Posterior vena cava (tissue), 2 donors: ENCODE measurements around the gene SIAH3. TPM values are rescaled to one million over a fixed set of nuclear protein-coding genes. Genes with fewer than 3 reads are reported as not detected.
"Not testable (repeated sequence)": the region's sequence is repeated elsewhere in the genome, so short reads cannot be mapped to it uniquely, and the experiment has no call there.

Experiments
- DNase-seq: peaks from one replicate; pipeline ENCODE4 v3.0.0-alpha.2; 2020; ENCODE audit warnings: low spot score
- intact Hi-C, 2 donors: fragments of 100-400 bp; cut with DNase I; formaldehyde crosslinking; loops; one replicate each; pipeline versions ENCODE4 v1.14.1 to v1.14.2; 2022 to 2023
- total RNA-seq, 2 donors: library from RNA; stranded (reverse); fragmentation: NEBNext Ultra II Directional; extraction: Animal tissue kit (Norgen Biotek cat#: 25700); gene quantifications; one replicate each; pipeline ENCODE4 v1.2.1, GENCODE V29; 2021
- donor health status: DM: yes; HTN: yes; CAD: no.
- donor health status: DM: yes; HTN: yes; CAD: no.

SIAH3 gene
- total RNA-seq, 2 donors from 2014 or later = 0.05 TPM; not detected in 1

DNA sequence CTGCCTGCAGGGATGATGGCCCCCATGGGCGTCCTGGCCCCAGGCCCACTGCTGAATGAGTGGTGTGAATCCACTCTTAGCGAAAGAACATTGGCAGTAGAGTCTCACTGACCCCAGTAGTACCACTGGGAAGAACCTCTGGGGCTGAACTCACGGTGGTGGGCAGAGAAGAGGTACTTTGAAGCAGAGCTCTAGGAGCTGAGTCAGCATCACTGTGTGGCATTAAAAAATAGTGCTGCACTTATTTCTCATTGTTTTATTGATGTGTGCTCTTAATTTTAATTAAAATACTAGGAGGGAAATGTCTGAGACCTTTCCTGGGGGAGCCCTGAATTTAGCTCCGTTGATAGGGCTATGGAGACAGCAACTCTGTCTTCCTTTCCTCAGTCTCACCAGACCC lies 88.1 kb downstream of the SIAH3 start:
- intact Hi-C loops = no loop called here

DNA sequence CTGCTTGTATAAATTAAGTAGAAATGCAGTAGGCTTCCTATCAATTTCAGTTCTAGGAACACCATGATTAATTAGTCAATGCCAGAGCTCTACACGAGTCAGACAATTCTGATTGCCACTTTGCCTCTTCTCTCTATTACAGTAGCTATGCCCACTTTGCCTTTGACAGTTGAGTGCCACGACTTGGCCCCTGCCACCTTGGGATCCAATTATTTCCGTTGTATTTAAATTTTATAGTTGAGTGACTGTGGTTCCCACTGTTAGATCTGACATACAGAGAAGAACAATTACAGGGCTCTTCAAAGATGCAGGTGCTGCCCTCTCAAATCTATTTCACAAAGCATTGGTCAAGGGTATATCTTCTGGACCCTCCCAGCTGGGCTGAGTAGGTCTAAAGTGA lies 94.0 kb downstream of the SIAH3 start:
- DNase-seq, intact Hi-C loops: not testable (repeated sequence)

More for the DNA sequence above, 88.1 kb downstream of the SIAH3 start:
- DNase-seq = no peak

DNA sequence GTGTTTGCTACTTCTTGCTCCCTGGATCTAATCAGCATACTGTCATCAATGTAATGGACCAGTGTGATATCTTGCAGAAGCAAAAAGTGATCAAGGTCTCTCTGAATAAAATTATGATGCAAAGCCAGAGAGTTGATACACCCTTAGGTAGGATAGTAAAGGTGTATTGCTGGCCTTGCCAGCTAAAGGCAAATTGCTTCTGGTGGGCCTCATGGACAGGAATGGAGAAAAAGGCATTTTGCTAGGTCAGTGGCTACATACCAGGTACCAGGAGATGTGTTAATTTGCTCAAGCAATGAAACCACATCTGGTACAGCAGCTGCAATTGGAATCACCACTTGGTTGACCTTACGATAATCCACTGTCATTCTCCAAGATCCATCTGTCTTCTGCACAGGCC lies 95.1 kb downstream of the SIAH3 start:
- intact Hi-C loops, DNase-seq: not testable (repeated sequence)

DNA sequence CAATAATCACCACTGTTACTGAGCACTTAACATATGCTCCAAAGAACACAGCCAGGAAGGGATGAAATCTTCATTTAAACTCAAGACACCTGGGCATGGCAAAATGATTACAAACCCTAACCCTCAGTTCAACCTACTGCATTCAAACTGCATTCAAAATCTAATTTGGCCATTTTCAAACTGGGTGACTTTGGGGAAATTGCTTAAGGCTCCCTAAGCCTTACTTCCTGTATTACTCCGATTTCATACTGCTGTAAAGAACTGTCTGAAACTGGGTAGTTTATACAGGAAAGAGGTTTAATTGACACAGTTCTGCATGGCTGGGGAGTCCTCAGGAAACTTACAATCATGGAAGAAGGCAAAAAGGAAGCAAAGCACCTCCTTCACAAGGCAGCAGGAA lies 99.0 kb downstream of the SIAH3 start:
- intact Hi-C loops = no loop called here
- no peak for DNase-seq

DNA sequence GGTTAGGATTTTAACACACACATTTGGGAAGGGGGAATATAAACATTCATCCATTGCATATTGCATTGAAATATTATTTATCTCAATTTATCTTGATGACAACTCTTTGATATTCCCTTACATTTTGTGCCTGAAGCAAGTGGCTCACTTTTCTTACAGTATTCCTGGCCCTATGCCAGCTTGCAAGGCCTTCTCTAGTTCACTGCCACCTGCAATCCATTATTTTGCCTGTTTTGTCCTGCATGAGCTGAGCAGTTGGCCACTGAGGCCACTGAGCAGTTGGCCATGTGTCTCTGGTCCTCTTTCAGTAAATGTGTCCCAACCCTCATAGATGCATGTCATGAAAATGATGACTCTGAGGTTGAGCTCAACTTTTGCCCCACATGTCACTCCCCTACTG lies 99.7 kb downstream of the SIAH3 start:
- intact Hi-C loops = no loop called here
- DNase-seq = no peak

DNA sequence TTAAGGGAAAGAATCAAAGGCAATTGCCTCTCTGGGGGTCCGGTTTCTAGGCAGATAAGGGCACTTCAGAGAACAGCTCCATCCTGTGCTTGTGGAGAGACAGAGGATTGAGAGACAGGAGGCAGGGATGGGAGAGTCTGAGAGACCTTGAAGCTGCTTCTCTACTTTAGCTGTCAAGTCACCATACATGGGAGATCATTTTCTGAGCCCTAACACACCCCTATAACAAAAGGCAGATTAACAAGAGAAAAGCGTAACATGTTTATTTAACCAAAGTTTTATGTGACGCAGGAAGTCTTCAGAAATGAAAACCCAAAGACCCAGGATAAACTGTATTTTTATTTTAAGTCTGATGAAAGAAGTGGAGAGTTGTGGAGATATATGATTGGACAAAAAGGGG lies 101.0 kb downstream of the SIAH3 start:
- DNase-seq = no peak
- intact Hi-C loops = no loop called here

DNA sequence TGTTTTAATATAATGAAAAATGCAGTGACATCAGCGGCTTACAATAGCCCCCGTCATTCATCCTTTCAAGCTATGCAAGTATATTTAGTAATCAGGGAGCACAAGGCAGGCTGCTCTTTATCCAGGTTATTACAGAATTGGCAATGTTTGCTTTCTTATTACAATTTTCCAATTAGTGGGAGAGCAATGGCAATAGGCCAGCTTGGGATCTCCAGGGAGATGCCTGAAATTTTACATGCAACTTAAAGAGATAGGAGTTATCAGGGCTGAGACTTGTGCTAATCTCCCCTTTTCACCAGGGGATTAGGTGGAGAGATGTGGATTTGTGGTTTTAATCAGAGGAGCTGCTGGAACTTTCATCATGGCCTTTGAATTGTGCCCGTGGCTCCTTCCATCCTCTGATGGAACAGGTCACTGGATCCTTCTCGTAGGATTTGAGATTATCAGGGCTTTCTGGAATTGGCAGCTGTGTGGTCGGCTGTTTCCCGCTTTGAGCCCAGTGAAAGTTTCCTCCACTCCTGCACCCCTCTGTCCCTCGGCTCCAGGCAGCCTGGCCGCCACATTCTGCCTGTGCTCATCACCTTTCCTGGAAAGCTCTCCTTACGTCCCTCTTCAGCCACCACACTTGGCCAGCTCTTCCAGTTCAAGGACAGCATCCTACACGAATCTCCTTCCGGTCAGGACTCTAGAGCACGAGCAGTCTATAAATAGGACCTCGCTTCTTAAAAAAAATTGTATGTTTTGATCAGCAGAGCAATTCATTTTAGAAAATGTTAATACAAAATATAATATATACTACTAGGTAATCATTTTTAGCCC lies 102.4 kb downstream of the SIAH3 start:
- intact Hi-C loops = no loop called here

DNA sequence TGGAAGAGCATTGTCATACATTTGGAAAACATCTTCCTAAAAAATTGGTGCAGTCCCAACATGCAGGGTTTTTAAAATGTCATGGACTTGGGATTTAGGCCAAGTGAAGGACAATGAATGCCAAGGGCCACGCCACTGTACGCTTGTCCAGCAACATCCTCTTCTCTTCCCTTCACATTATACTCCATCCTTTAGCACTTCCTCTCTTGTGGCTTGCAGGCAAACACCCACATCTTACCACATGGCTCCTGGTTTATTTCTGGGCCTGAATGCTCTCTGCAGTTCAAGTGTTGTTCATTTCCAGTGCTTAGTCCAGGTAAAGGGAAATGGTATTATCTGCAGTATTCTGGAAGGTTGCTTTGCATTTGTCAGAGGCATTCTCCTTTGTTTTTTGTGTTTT lies 104.5 kb downstream of the SIAH3 start:
- no peak for DNase-seq
- intact Hi-C loops = no loop called here

More for the DNA sequence above, 102.4 kb downstream of the SIAH3 start:
- no peak for DNase-seq

DNA sequence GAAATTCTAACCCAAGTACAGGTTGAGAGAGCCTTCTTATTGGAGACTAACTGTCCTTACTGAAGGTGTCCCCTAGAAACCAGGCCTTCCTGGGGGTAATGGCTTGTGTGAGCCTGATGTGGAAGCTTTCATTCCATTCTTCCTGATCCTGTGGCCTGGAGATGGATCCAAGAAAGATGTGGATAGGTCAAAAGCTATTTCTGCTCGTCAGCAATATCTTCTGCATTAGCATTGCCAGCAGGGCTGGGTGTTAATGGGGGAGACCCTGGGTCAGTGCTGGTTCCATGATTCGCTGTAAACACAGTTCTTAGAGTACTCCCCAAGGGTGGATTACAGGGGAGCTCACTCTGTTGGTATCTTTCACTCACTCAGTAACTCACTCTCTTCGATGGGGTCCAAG lies 106.6 kb downstream of the SIAH3 start:
- DNase-seq = no peak
- intact Hi-C loops = no loop called here

DNA sequence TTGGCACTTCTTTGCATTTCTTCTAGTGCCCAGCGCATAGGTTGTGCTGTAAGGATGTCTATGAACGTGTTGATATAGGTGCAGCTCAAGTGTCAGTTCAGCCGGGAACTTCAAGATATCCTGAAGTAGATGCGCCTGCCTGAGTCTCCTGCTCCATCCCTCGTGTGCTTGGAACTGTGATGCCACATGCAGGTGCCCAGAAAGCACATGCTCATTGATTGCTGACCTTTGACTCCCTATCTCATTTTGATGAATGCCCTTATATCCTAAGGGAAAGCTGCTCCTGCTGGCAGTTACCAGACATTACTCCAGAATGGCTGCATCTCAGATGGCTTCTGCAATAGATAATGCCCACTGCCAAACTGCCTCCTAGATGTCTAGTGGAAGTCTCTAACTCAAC lies 108.6 kb downstream of the SIAH3 start:
- intact Hi-C loops = no loop called here
- DNase-seq = no peak

DNA sequence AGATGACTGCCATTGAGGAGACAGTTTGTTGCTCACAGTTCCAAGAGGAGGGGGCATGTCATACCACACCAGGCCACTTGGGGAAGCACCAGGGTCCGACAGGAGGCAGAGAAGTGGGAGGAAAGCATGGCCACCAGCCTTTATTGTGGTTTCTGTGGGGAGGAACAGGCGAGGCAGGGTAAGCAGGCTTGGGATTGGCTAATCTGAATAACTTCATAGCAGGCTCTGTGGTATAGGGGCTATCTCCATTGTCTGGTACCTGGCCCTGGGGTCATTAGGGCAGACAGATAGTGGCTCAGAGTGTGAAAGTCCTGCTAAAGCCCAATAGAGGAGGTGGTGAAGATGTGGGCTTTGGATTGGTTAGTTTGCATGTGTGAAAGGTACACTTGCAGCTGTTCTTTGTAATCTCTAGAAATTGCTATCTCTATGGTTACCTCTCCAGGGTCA lies 114.0 kb downstream of the SIAH3 start:
- intact Hi-C loops = no loop called here

DNA sequence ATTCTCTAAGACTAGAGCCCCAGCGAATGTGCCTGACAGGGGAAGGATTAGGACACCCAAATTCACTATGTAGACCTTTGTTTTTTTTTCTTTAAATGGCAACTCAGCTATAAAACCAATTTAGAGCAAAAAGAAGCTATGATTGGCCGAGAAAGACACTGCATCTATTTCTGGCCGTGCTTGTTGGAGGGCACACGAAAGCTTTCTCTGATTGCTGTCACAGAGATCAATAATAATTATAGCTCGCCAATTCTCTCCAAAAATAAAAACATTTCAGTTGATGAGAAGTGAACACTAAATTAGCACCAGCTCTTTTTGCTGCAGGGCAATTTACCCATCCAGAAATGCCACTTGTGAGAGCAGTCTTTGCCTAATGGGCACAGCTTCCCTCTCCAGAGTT lies 118.2 kb downstream of the SIAH3 start:
- no peak for DNase-seq
- intact Hi-C loops = loop anchor here in 1 of 2 donors (5.0 kb wide), 1 partner anchor 531 kb away; the partner anchor contains the start of gene KCTD4

More for the DNA sequence above, 114.0 kb downstream of the SIAH3 start:
- DNase-seq = no peak

DNA sequence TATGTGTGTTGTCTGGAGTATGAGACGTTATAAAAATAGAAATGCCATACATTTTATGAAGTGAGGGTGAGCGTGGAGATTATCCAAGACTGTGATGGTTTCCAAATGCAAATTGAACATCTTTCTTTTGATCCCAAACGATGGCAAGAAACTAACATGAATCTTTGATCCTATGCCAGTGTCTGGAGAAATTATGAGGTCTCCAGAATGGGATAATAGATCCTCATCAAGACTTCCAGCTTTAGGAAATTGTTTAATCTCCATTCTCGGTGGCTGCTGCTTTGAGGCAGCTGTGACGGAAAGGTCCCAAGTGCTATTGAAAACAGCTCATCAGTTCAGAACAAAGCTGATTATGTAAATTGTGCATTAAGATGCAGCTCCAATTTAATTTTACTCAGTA lies 118.6 kb downstream of the SIAH3 start:
- no peak for DNase-seq
- intact Hi-C loops = loop anchor here in 1 of 2 donors (5.0 kb wide), 1 partner anchor 531 kb away; the partner anchor contains the start of gene KCTD4

DNA sequence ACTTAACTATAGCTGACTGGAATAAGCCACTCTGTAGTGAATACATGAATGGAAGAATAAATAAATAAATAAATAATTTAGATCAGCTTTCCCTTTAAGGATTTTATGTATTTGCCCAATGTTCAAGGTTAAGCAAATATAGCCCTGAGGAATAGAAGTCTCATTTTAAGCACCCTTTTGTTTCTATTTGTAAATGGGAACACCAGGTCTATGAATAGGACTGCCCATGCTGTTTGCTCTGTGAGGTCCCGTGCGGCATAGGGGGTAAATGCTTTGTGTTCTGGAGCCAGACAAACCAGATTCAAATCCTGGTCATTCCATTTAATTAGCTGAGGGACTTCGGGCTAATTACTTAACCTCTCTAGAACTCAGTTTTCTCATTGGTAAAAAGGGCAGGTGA lies 120.1 kb downstream of the SIAH3 start:
- DNase-seq = no peak
- intact Hi-C loops = loop anchor here in 1 of 2 donors (5.0 kb wide), 1 partner anchor 529 kb away; the partner anchor contains the start of gene KCTD4

DNA sequence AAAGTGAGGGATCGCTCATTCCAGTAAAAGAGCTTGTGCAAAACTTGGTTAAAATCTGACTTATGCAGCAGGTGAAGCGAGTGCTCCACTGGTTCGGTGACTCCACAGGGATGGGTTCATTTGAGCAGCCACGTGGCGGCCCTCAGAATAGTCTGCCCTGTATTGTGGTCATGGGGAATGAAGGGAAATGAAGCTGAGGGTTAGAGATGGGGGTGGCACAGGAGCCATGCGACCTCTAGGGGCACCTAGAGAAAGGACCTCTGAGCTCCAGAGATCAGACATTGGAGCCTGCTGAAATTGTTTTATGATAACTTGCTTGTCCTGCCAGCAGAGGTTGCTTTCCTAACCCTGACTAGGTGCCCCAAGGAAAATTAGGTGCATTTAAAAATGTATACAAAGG lies 122.8 kb downstream of the SIAH3 start:
- intact Hi-C loops = no loop called here
- no peak for DNase-seq

Other genes with a start within 250 kb of the SIAH3 start
- gene ERICH6B, start 236.0 kb downstream of the SIAH3 start, total RNA-seq = not detected
- gene CBY2, start 149.4 kb downstream of the SIAH3 start, total RNA-seq = not detected
- 10 to 100 TPM; 48.6 to 58.9 TPM for gene ZC3H13, start 201.0 kb upstream of the SIAH3 start, total RNA-seq